ENCODE results near the gene DSTYK. TPM values are rescaled to one million over a fixed set of nuclear protein-coding genes. Genes with fewer than 3 reads are reported as not detected.

Gene DSTYK
- total RNA-seq (10 to 100 TPM in 3 of 4 donors, 1 to 10 TPM in 1; 9.1 to 13.3 (median 12.7) TPM), polyA plus RNA-seq (1 to 10 TPM; 1.6 to 3.8 (median 2.4) TPM)

GRCh38 chr1:205211169-205211838 lies at the start of gene DSTYK:
Gene DSTYK (minus strand): TSS chr1:205211702. CDS start chr1:205211535, 167 bp downstream.
- TF ChIP-seq POLR2AphosphoS5 (IDR thresholded peaks at IDR 0.05), result peak; percentile 66 to 92 (median 88)
- TF ChIP-seq EP300 (IDR thresholded peaks at IDR 0.05), result no peak
- TF ChIP-seq POLR2A (IDR thresholded peaks at IDR 0.05), result peak; percentile 59 to 64
- peak; percentile 98 for DNase-seq
- 0% methylated on average over 67 of the region's 67 CpGs for WGBS, 2 donors
- Histone ChIP-seq H3K4me3 (peak within 1 kb of the TSS; percentile 91 to 94 (median 93)), H3K9me3 (no peaks in the 10 kb centered on the region), H3K36me3 (no peaks in the 10 kb centered on the region), H3K27me3 (no peaks in the 10 kb centered on the region), H3K4me1 (peaks cover 0 to 24% (median 17%) of the 10 kb centered on the region in 4 donors), H3K27ac (peak within 1 kb of the TSS; percentile 90 to 96 (median 93))
- intact Hi-C loops (cut with DNase I), result loop anchor here (5.0 kb wide), 1 partner anchor 36 kb away; no protein-coding TSS in a partner anchor

GRCh38 chr1:205259998-205260397 lies 48.5 kb upstream of the DSTYK start:
- 84 to 94% methylated on average over 1 of the region's 1 CpG for WGBS, 2 donors
- TF ChIP-seq CTCF (IDR thresholded peaks at IDR 0.05), result no peak
- TF ChIP-seq EP300 (IDR thresholded peaks at IDR 0.05), result no peak
- no peak for TF ChIP-seq POLR2AphosphoS5 (IDR thresholded peaks at IDR 0.05)
- TF ChIP-seq POLR2A (IDR thresholded peaks at IDR 0.05), result no peak
- intact Hi-C loops (cut with DNase I), result loop anchor here (5.0 kb wide), 2 partner anchors 118 to 138 kb away; partner anchors contain the start of gene RBBP5
- Histone ChIP-seq H3K27me3 (no peaks in the 10 kb centered on the region), H3K27ac (no peak overlapping the region), H3K9me3 (no peaks in the 10 kb centered on the region), H3K36me3 (no peaks in the 10 kb centered on the region), H3K4me1 (peaks cover 0 to 47% (median 17%) of the 10 kb centered on the region in 4 donors), H3K4me3 (no peak overlapping the region)
- no peak for DNase-seq

- no peak for DNase-seq
- H3K36me3 ChIP-seq, result no peaks in the 10 kb centered on the region
- peaks cover 0 to 47% (median 17%) of the 10 kb centered on the region in 4 donors for H3K4me1 ChIP-seq
- no peak overlapping the region for H3K4me3 ChIP-seq
- no peak for TF ChIP-seq POLR2AphosphoS5 (IDR thresholded peaks at IDR 0.05)
- TF ChIP-seq EP300 (IDR thresholded peaks at IDR 0.05), result no peak
- TF ChIP-seq CTCF (IDR thresholded peaks at IDR 0.05), result no peak
- no peak for TF ChIP-seq POLR2A (IDR thresholded peaks at IDR 0.05)
- 60 to 61% methylated on average over 10 of the region's 10 CpGs for WGBS, 2 donors
- intact Hi-C loops (cut with DNase I), result loop anchor here (5.0 kb wide), 2 partner anchors 117 to 137 kb away; partner anchors contain the start of gene RBBP5
- H3K27me3 ChIP-seq, result no peaks in the 10 kb centered on the region
- H3K9me3 ChIP-seq, result no peaks in the 10 kb centered on the region
- no peak overlapping the region for H3K27ac ChIP-seq
These were observed 47.9 kb upstream of the DSTYK start for GRCh38 chr1:205259324-205259832.

GRCh38 chr1:205258719-205259118 lies 47.2 kb upstream of the DSTYK start:
- no peak for DNase-seq
- intact Hi-C loops (cut with DNase I), result loop anchor here (5.0 kb wide), 2 partner anchors 116 to 136 kb away; partner anchors contain the start of gene RBBP5
- no peak overlapping the region for H3K27ac ChIP-seq
- H3K4me1 ChIP-seq, result peaks cover 0 to 47% (median 17%) of the 10 kb centered on the region in 4 donors
- WGBS, 2 donors, result 84 to 90% methylated on average over 8 of the region's 8 CpGs
- no peaks in the 10 kb centered on the region for H3K9me3 ChIP-seq
- no peaks in the 10 kb centered on the region for H3K36me3 ChIP-seq
- TF ChIP-seq POLR2AphosphoS5 (IDR thresholded peaks at IDR 0.05) (peak in 1 of 4 donors; percentile 11), CTCF (IDR thresholded peaks at IDR 0.05) (no peak), POLR2A (IDR thresholded peaks at IDR 0.05) (no peak), EP300 (IDR thresholded peaks at IDR 0.05) (no peak)
- no peaks in the 10 kb centered on the region for H3K27me3 ChIP-seq
- no peak overlapping the region for H3K4me3 ChIP-seq

GRCh38 chr1:205258261-205258691 lies 46.8 kb upstream of the DSTYK start:
- Histone ChIP-seq H3K4me3 (no peak overlapping the region), H3K27ac (no peak overlapping the region)

More at GRCh38 chr1:205258261-205258691, 46.8 kb upstream of the DSTYK start:
- no peaks in the 10 kb centered on the region for H3K27me3 ChIP-seq
- WGBS, 2 donors, result 60 to 68% methylated on average over 7 of the region's 7 CpGs
- no peaks in the 10 kb centered on the region for H3K36me3 ChIP-seq
- TF ChIP-seq POLR2AphosphoS5 (IDR thresholded peaks at IDR 0.05) (no peak), CTCF (IDR thresholded peaks at IDR 0.05) (no peak), POLR2A (IDR thresholded peaks at IDR 0.05) (no peak), EP300 (IDR thresholded peaks at IDR 0.05) (no peak)
- DNase-seq, result no peak
- intact Hi-C loops (cut with DNase I), result loop anchor here (5.0 kb wide), 2 partner anchors 116 to 136 kb away; partner anchors contain the start of gene RBBP5
- peaks cover 0 to 47% (median 17%) of the 10 kb centered on the region in 4 donors for H3K4me1 ChIP-seq
- H3K9me3 ChIP-seq, result no peaks in the 10 kb centered on the region
